GM19328 (cell line): Measurements from ENCODE around the gene NOVA1.

Experiments used
- ATAC-seq: cut with Tn5 transposase; IDR thresholded peaks from one replicate; pipeline ENCODE4 v1.9.1; 2021; ENCODE audit warnings: mild to moderate bottlenecking, moderate library complexity; ENCODE audit not compliant: unreplicated experiment

The NOVA1 gene

DNA sequence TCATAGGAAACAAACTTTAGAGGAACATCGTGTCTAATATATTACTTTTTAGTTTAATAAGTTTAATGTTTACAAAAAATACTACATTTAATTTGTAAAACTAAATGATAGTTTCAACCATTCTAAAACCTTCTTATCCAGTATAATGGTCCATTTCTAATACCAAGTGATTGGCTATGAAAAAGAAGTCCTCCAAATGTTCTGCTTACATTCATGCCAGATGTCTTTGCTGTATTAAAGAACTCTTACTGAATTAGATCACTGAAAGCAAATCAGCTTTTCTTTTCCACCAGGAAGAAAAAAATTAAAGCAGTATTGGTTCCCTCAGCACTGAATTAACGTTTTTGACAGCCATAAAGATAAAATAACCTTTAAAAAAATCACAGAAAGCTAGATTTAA lies 3.7 kb downstream of the NOVA1 start:
- no peak for ATAC-seq

DNA sequence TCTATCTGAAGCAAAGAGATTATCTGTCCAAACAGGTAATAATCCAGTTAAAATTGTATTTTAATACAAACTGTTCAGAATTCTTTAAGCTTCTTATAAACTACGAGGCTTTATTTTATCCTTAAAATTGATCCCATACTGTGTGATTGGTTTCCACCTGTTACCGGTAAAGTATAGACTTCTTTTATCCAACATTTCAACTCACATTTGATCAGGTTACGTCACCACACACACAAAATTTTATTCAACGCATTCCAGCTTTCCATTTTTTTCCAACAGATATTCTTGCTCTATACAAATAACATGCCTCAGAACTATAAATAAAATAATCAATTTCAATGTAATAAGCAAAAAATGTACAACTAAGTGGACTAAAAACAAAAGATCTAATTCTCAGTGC lies 4.5 kb downstream of the NOVA1 start:
- ATAC-seq = no peak

GRCh38 chr14:26589925-26590324 lies 7.9 kb downstream of the NOVA1 start:
- ATAC-seq = no peak

DNA sequence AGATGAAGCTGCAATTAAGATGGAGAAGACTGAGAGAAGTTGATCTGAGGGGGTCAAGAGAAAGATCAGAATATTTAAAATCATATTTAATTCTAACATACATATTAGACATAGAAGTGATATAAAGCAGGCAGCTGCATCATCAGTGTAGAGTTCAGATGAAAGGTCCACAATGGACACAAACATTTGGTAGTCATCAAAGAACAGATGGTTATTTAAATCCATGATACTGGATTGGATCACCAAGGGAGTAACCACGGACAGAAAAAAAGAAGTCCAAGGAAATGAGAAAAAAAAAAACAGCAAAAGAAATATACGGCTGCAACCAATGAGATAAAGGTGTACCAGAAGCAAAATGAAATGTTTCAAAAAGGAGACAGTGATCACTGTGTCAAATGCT lies 20.1 kb downstream of the NOVA1 start:
- ATAC-seq = no peak

DNA sequence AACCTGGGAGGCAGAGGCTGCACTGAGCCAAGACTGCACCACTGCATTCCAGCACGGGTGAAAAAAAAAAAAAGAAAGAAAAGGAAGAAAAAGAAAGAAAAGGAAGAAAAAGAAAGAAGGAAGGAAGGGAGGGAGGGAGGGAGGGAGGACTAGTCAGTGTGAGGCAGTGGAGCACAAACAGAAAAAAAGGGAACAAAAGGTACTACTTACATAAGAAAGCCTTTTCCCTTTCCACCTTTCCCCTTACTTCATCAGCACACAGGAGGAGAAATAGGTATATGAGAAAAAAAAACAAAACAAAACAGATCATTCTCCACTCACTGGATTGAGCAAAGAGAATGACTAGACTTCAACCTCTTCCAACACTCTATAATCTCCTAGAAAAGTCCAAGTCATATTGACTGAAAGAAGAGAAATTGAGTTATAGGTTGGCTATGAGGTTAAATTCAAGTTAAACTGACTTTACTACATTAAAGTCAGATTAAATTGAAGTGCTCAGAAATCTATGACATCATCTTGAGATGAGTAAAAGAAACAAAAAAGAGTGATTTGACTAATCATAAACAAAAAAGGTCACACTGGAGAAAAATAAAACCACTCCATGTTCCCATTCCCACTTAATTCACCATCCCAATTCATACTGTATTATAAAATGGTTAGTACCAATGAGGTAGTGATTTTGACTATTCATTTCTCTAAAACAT lies 43.6 kb downstream of the NOVA1 start:
- ATAC-seq = no peak

DNA sequence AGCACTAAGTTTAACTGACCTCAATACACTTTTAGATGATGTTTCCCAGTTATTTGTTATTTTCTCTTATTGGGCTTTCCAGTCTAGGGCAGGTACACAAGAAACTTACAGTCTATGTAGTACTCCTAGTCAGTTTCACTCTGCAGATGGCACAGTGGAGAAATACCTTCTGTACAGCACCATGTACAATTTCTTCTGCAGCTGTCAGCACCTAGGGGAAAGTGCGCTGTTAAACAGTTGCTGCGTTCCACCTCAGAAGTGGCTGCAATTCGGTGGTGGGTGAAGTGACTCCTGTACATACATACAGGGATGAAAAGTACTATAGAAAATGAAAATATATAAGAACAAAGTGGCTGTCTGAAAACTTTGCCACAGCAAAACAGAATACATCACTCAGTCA lies 48.3 kb downstream of the NOVA1 start:
- no peak for ATAC-seq

- ATAC-seq = no peak
Measured at GRCh38 chr14:26548406-26548805, 49.4 kb downstream of the NOVA1 start.

GRCh38 chr14:26538176-26538575 lies 59.7 kb downstream of the NOVA1 start:
- ATAC-seq = no peak

GRCh38 chr14:26531894-26532293 lies 65.9 kb downstream of the NOVA1 start:
- ATAC-seq = no peak

GRCh38 chr14:26528415-26529182 lies 69.2 kb downstream of the NOVA1 start:
- ATAC-seq = no peak

- no peak for ATAC-seq
Measured at GRCh38 chr14:26527095-26527494, 70.7 kb downstream of the NOVA1 start.

GRCh38 chr14:26526137-26526536 lies 71.7 kb downstream of the NOVA1 start:
- ATAC-seq = no peak

- no peak for ATAC-seq
Measured at GRCh38 chr14:26525085-26525484, 72.7 kb downstream of the NOVA1 start.

DNA sequence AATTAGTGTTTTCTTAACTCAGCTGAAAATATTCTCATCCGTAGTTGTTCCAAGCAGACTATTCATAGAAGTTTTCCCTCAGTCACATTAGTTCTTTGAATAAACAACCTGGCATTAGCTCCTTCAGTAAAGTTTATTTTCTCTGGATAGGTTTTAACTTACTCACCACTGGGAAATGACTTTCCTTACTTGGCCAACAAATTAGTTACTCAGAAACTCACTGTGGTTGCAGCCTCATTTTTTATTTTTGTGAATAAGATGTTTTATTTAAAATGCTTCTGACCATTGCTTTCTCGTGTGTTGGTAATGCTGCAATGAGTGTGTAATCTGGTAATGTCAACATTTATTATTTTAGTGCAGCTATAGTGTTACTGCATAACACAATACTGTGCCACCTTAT lies 74.9 kb downstream of the NOVA1 start:
- ATAC-seq = no peak

DNA sequence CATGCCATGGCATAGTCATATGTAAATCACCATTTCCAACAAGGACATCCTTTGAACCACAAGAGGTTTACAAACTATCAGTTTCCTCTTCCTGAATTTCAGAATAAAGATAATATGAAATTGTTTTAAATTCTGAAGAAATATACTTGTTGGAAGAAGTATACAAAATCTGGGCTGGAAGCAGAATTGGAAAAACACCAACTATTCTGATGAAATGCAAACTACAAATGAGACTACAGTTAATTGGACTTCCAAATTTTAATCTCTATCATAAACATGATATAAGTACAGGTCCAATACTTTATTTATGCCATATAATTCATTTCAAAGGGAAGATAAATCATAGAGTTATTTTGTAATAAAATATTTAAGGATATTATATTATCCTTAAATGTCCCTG lies 80.1 kb downstream of the NOVA1 start:
- no peak for ATAC-seq

DNA sequence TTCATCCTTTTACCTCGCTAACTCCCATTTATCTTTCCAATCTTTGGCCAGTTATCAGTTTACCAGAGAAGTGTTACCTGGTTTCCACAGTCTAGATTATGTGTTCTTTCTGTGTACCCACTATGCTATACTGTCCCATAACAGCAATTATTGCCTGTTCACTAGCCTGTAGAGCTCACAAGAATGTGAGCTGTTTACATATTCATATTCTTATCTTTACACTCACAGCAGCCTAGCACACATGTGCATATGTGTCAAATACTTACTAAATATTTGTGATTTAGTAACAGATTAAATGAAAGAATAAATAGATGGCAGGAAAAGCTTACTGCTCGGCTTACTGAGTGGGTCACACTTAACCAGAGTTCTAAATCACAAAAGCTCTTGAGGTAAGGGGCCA lies 97.8 kb downstream of the NOVA1 start:
- no peak for ATAC-seq

DNA sequence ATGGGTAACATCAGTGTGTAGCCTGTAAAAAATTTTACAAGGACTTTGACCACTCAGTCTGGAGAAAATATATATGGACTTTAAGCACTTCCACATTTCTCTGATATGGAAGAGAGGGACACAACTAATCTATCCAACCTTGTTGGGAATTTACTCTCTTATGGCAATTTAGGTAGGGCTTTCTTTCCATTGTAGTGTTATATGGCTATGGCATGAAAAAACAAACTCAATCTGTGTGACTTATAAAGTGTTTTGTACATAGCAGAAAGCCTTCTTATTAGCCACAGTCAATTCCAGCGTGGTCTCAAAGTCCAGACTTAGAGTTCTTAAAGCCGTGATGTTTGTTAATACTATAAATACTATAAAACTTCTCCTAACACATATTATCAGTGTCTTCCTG lies 98.3 kb downstream of the NOVA1 start:
- no peak for ATAC-seq

DNA sequence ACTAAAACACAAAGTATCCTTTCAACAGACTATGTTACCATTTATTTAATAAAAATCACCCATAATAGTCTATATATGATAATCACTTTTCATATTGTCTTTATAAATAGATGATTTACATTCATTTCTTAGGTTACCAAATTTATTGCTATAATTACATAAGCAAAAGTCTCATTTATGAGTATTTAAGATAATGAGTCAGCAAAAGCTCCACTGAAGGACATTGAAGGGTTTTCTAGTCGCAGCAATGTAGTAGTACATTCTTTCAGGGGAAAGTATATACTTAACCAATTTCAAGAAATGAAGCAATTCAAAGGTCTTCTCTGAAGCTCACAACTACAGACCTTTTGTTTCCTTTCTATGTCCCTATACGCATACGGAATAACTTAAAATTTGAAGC lies 110.9 kb downstream of the NOVA1 start:
- ATAC-seq = no peak

DNA sequence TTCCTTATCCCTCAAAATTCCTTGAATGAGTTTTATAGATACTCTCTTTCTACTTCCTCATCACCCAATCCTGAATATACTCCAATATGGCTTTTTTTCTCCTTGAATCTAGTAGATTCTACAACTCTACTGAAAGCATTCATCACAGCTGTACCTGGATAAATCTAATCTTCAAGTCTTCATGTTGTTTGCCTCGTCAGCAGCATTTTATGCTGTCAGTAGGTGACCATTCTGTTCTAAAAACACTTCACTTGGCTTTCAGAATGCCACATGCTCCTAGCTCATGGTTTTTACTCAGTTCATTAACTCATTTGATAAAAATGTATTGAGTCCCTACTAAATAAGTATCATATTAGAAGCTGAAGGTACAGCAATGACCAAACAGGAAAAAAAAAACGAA lies 113.3 kb downstream of the NOVA1 start:
- ATAC-seq = no peak

- ATAC-seq = no peak
Measured at GRCh38 chr14:26478967-26479366, 118.9 kb downstream of the NOVA1 start.

DNA sequence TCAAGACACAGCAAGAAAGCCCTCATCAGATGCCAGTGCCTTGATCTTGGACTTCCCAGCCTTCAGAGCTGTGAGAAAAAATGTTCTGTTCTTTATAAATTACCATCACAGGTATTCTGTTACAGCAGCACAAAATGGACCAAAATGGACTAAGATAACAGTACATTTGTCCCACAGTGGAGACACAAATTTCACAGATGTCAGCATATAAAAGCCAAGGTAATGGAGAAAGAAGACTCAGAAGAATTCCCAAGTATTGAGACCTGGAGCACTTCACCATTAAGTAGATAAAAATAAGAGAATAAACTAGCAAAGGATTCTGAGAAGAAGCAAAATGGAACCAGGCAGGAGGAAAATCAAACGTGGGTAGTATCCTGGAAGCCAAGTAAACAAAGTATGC lies 131.0 kb downstream of the NOVA1 start:
- ATAC-seq = no peak

- no peak for ATAC-seq
Measured at GRCh38 chr14:26463136-26463535, 134.7 kb downstream of the NOVA1 start.

- no peak for ATAC-seq
Measured at GRCh38 chr14:26454105-26454504, 143.7 kb downstream of the NOVA1 start.
